HG03439 (cell line): ENCODE data around the gene GPAT2.
"Not testable (repeated sequence)": the region's sequence is repeated elsewhere in the genome, so short reads cannot be mapped to it uniquely, and the experiment has no call there.

Source experiments
- ATAC-seq: cut with Tn5 transposase; IDR thresholded peaks from one replicate; pipeline ENCODE4 v1.9.1; 2021; ENCODE audit warnings: mild to moderate bottlenecking, moderate library complexity; ENCODE audit not compliant: unreplicated experiment

GPAT2 gene

GRCh38 chr2:96024336-96025193 is 10.2 kb downstream of the GPAT2 start:
- ATAC-seq, result no peak

DNA sequence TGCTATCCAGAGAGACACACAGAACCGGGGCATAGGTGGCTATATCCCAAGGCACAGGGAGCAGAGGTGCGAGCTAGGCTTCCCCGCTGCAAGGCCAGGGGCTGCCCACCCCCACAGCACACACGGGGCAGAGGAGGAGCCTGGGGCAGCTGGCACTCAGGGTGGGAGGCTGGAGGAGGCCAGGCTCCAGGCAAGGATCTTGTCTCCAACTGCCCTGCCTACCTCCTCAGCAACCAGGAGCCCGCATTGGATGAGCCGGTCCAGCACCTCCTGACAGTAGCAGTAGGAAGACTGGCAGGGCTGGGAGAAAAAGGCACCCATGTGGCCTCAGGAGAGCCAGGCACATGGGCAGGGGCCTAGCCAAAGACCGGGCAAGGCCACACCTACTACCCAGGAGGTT is 11.0 kb downstream of the GPAT2 start:
- ATAC-seq, result not testable (repeated sequence)

GRCh38 chr2:96022701-96023447 is 11.8 kb downstream of the GPAT2 start:
- ATAC-seq, result peak; percentile 44

- not testable (repeated sequence) for ATAC-seq
Measured at GRCh38 chr2:96022126-96022525, 12.6 kb downstream of the GPAT2 start.

GRCh38 chr2:96021142-96021541 is 13.6 kb downstream of the GPAT2 start:
- ATAC-seq, result not testable (repeated sequence)

DNA sequence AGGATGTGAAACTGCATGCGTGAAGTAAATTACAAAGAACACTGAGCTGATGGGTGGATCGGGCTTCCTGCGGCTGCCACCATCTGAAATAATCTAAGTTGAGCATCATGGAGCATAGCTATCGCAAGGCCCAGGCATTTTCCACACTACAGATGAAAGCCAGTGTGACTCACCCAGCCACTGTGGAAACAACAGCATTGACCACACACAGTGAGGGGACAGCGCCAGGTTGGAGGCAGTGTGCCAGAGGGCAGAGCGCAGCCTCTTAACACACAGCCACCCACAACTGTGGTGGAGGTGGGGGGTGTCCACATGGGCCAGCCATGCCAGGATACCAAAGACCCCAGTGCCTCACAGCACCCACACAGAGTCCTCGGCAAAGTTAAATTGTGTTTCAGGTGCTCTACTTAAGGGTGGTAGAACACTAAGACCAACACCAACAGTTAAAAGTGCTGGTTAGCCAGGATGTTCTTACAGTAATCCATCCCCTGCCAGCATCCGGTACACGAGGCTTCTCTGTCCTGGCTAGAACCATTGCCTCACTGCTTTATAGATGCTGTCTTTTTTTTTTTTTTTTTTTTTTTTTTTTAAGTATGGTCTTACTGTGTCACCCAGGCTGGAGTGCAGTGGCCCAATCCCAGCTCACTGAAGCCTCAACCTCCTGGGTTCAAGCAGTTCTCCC is 14.7 kb downstream of the GPAT2 start:
- ATAC-seq, result not testable (repeated sequence)

- not testable (repeated sequence) for ATAC-seq
Measured at GRCh38 chr2:96016321-96016720, 18.4 kb downstream of the GPAT2 start.

DNA sequence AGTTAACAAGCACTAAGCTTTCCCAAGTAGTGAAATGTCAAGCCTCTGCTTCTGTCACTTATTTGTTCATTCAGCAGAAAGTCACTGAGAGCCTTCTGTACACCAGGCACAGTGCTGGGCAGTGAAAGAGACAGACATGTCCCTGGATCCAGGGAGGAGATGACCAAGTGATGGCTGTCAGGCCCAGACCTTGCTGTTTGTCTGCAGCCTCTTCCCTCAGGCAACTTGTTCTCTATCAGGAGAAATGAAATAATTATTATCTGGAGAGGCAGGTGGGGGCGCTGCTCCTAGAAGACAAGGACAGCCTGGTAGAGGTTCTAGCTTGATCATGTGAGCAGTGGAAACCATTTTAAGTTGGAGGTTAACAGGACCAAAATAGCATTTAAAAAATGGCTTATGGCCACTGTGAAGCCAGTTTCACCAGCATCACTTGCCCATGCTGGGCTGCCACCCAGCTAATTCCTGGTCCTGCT is 21.9 kb downstream of the GPAT2 start:
- ATAC-seq, result not testable (repeated sequence)

- ATAC-seq, result not testable (repeated sequence)
Measured at GRCh38 chr2:96012086-96012791, 22.5 kb downstream of the GPAT2 start.

DNA sequence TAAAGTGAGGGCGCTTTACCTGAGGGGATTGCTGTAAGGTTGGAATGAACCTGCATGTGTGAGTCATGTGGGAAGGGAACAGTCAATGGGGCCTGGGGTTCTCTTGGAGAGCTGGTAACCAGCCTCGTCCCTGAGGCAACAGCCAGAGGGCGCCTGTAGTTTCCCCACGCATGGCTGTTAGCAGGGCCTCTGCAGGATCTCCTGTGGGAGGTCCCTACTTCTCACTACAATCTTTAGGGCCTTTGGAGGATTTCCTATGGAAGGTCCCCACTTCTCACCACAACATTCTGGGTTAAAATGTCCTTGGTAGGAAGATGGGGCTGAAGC is 23.6 kb downstream of the GPAT2 start:
- peak; percentile 14 for ATAC-seq

GRCh38 chr2:96010320-96011128 is 24.2 kb downstream of the GPAT2 start:
- peak; percentile 98 for ATAC-seq

DNA sequence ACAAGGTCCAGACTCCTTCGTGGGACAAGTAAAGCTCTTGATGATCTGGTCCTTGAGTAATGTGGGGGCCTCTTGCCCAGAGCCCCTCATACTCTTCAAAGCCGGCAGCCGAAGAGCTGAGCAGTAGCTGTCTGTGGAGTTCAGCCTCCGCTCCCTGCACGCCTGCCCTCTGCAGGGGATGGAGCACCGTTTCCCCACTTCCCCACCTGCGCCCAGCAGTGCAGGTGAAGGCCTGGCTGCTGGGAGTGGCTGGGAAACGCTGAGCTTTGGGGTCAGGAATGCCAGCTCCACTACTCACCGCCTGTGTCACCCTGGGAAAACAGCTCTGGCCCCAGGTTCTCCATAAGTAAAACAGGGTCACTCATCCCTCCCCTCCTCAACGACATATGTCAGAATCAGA is 24.9 kb downstream of the GPAT2 start:
- not testable (repeated sequence) for ATAC-seq

DNA sequence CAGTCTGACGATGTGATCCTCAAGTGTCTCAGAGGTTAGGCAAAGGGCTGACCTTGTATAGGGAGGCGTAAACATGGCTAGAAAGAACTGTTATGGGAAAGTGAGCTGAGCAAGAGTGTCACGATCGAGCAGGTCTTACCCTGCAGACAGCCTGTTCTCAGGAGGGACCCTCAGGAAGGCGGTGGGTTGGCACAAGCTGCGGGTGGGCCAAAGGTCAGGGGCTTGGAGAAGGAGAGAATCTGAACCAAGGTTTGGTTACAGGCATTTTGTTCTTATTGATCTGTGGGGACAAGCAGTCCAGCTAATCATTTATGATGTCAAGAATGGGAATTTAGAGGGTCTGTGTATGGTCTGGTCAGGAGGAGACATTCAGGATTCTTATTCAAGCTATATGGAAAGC is 26.7 kb downstream of the GPAT2 start:
- not testable (repeated sequence) for ATAC-seq

DNA sequence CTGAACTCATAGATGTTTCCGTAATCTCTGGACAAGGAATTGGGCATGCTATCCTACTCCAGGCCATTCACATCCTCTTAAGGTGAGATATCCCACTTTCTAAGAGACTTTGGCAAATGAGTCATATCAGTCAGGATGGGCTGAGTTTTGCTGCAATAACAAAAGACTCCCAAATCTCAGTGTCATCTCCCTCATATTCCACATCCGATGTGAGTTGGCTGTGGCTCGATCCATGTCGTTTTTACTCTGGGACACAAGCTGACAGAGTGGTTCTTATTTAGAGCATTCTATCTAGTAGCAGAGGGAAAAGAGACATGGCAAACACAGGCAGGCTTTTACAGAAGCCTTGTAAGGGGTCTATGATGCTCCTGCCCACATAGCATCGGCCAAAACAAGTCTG is 28.5 kb downstream of the GPAT2 start:
- not testable (repeated sequence) for ATAC-seq

DNA sequence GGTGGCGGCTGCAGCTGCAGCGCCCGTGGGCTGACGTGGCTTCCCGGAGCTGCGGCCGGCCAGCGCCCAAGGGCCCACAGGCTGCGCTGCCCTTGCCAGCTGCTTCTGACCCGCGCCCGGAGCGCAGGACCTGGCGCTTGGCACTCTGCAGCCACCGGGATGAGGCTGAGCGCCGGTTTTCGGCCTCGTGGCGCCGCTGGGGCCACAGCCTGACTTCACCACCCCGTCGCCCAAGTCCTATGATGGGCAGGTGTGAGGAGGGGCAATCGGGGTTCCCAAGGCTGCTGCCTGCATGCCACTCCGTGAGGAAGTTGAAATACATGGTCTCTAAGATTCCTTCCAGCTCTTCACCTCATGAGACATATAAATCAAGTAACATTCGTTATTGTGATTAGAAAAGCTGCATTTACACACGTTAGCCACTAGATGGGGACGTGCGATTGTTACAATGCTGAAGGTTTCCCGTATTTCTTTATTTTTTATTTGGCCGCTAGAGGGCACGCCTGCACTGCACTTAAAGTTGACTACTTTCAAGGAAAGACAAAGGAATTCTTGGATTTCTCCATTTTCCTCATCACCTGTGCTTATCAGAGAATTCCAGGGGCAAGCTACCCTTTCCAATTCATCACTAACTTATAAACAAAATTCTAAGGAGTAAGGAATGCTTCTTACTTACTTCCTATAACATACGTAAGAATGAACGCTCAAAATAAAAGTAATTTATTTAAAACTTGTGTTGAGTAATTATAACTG is 42.0 kb downstream of the GPAT2 start:
- peak; percentile 68 for ATAC-seq

DNA sequence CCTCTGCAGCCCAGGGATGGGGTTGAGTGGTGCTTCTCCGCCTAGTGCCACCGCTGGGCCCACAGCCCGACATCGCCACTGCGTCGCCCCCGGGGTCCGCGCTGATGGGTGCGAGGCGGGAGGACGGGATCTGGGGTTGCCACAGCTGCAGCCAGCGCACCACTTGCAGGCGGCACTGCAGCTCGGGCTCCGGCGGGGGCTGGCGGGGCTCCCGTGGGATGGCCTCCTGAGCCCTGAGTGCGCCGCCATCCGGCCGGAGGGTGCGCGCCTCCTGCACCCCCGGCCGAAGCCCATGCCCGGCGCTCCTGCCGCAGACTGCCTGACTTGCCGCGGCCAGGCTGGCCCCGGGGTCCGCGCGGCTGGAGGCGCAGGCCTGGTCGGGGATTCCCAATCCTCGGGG is 42.6 kb downstream of the GPAT2 start:
- peak; percentile 34 for ATAC-seq

- peak; percentile 88 for ATAC-seq
Measured at GRCh38 chr2:95991351-95992094, 43.2 kb downstream of the GPAT2 start, which contains the start of gene ANKRD36C. TSS of gene ANKRD36C (minus strand) at chr2:95991824. CDS start at chr2:95991708, 116 bp downstream.

DNA sequence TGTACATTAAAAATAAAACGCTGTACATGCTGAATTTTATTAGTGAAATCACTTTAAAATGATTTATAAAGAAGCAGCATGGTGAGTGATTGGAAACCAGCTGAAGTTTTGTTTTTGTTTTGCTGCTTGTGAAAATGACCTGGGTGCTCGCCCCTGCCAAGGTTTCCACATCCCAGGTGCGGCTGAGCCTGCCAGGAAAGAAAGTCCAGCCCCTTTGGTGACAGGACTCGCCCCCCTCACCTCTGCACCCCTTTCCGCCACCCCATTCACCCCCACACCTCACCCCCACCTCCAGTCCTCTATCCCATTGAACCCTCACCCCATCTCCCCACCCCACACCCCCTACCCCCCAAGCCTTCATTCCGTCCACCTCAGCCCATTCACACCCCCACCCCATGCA is 43.8 kb downstream of the GPAT2 start:
- not testable (repeated sequence) for ATAC-seq
